Activated naive CD8-positive, alpha-beta T cell treated with anti-CD3 and anti-CD28 coated beads, Interleukin-2, amount 50 U/mL, for 16 hours (primary cell): Measurements from ENCODE around the gene NR2C2.
"Not testable (repeated sequence)": the region's sequence is repeated elsewhere in the genome, so short reads cannot be mapped to it uniquely, and the experiment has no call there.

Source experiments
- DNase-seq: peaks from one replicate; pipeline ENCODE4 v3.0.0-alpha.2; 2020; ENCODE audit warnings: low read depth, low spot score

Gene NR2C2

DNA sequence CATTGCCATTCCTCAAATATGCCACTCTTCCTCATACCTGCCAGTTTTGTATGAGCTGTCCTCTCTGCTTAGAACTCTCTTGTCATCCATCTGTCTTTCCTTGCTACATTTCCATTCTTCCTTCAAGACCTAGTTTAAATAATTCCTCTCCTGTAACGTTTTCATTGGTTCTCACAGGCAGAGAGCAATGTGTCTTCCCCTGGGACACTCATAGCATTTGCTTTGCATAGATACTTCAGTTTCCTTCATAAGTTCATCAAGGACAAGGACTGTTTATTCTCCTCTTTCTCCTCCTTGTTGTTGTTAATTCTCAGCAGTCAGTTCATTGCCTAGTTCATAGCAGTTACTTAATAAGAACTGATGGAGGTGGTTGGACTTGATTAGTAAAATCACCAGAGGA, 10.5 kb downstream of the NR2C2 start:
- DNase-seq = no peak

DNA sequence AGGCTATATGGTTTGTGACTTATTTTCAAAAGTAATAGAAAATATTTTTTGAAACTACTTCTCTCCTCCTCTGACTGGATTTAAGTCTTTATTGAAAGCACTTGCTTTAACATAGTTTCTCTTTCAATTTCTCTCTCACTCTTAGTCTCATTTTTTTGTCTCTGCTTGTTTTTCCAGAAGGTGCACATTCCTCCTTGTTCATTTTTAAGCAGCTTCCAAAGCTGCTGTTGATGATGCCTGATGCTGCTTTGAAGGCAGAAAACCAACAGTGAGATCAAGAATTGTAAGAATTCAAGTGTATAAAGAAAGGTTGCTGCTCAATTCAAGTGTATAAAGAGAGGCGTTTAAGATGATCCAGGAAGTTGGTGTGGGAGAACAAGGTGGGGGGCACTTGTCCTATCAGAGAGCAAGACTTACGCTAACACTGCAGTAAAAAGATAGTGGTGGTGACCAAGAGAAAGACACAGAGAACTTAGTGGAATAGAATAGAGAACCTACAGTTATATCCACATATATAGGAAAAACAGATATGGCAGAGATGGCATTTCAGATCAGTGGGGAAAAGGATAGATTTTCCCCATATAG, 12.1 kb downstream of the NR2C2 start:
- no peak for DNase-seq

DNA sequence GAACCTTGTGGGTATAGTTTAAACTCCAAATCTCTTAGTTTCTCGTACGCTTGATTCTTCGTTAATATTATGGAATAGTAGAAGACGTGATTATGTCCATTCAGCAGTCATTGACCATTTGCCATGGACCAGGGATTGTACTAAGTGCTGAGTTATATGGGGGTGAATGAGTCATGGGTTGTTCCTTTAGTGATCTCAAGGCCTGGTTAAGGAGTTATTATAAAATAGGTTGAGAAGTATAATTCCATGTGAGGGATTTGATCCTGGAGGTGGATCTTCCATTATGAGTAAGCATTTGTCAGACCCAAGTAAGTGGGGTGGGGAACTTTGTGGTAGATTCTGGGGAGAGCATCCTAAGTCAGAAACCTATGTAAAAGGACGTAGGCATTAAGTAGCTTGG, 15.4 kb downstream of the NR2C2 start:
- DNase-seq = no peak

DNA sequence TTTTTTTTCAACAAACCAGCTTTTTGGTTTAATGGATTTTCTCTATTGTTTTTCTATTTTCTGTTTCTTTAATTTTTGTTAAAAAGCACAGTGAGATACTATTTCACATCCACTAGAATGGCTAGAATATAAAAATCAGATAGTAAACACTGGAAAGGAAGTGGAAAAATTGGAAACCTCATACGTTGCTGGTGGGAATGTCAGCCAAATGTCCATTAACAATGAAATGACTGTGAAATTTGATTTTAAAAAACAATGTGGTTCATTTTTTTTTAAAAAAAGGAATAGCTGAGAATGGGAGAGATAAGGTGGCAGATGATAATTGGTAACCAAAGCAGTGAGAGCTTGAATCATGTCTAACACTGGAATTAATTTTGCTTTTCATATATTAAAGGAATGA, 19.9 kb downstream of the NR2C2 start:
- no peak for DNase-seq

DNA sequence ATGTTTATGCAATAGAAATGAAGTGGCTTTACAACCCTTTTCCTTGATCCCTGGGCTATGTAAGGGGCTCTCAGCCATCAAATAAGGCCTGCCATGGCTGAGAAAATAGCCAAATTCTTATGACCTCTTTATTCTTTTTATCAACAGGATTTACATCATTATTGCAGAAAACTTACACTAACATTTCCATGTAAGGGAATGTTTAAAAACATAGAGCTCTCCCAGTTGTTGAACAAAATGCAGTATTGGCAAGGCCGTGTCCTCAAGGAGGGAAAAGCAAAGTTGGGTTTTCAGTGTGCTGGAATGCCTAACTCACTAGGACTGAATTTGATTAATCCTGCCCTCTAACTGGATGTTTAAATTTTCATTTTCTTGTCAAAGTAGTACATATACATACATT, 22.3 kb downstream of the NR2C2 start:
- no peak for DNase-seq

DNA sequence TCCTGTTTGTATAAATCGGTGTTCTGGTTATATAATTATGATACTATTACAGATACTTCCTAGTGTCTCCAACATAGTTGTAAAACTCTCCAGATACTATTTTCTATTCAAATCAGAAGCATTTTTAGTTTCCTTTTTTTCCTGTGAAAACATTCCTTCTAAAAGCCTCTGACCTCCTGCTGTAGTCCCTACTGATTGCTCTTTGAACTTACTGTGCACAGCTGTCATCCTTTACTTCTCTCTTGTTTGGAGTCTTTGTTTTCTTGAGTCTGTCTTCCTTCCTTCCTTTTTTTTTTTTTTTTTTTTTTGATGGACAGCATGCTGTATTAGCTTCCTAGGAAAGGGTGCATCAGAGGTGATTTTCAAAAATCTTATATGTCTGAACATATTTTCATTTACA, 28.9 kb downstream of the NR2C2 start:
- no peak for DNase-seq

DNA sequence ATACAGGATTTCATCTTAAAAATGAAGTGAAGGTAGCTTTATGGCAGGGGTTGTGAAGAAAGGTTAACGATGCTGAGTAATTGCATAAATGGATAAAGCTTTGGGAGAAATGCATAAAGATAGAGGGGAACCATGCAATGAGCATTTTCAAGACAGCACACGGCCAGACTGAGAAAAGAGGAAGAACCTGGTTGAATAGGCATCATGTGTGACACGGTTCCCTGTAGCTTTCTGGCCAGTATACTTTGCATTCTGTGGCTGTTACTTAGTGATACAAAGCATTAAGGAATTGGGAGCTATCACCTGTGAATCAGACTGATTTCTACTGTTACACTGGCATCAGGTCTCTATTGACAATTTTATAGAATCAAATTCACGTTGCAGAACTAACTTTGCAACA, 33.3 kb downstream of the NR2C2 start:
- DNase-seq = no peak

DNA sequence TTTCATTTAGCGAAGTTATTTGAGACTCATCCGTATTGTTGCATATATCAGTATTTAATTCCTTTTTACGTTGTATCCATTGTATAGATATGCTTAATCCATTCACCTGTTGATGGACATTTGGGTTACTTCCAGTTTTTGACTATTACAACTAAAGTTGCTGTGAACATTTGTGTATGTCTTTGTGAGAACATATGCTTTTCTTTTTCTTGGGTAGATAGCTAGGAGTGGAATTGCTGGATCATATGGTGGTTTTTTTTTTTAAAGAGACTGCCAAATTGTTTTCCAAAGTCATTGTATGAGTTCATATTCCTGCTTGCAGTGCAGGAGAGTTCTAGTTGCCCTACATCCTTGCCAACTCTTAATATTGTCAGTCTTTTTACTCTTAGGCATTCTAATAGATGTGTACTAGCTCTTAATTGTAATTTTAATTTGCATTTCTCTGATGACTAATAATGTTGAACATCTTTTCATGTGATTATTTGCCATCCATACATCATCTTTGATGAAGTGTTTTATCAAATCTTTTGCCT, 37.3 kb downstream of the NR2C2 start:
- no peak for DNase-seq

DNA sequence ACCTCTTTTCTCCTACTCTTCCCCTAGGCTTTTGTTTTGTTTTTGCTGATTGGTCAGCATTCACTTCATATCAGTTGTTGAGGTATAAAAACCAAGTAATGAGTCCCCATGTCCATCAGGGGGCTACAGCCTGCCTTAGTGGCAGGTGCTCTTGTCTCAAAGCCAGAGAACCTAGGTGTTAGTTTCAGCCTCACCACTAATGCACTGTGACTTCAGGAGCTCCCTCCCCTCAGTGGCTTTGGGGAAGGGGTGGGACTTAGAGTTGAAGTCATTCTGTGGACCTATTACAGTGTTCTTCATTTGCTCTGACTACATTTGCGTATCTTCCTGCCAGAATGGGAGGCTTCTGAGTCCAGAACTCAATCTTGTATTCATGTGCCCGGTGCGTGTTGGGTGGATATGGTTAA, 41.6 kb downstream of the NR2C2 start:
- DNase-seq = peak; percentile 6

DNA sequence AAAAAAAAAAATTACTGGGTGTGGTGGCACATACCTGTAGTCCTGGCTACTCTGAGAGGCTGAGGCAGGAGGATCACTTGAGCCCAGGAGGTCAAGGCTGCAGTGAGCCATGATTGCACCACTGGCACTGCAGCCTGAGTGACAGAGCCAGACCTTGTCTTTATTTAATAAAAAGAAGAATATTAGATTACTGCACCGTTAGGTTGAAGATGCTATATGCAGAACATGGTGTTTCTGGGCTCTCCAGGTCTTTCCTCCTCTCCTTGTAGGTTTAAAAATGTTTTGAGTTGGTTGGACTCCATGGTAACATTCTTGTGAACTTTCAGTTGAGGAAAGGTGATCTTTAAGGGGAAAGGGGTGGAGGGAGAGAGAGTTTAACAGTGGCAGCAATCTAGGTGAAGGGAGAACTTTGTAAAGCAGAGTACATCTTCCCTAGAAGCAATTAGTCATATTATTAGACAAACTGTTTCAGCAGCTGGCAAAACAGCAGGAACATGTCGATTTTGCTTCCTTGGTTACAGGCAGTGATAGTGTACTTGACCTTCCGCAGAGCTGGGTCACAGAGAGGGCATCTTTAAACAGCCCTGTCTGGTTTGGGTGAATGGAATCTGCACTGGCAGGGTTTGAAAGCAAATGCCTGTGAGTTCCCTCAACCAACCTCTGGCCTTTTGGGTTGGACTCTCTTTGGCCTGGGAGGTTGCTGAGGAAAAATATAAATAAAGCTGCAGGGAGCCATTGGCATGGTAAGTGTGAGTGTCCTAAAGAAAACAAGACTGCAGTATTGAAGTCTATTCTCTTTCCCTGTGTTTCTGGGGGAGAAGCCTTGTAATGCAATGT, 42.8 kb downstream of the NR2C2 start:
- no peak for DNase-seq

DNA sequence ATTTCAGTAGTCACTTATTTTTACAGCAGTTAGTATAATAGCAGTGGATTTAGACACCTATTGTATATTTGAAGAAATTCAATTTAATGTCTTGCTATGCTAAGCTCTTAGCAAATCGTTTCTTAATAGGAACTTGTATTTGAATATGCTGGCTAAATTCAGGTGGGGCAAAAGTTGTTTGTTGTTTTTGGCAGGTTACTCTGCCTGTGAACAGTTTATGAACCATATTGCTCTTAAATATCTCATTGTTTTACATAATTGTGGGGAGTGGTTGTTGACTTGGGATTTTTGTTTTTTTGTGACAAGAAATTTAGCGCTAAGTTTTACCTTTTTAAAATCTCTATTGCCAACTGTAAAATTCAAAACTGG, 43.4 kb downstream of the NR2C2 start:
- no peak for DNase-seq

DNA sequence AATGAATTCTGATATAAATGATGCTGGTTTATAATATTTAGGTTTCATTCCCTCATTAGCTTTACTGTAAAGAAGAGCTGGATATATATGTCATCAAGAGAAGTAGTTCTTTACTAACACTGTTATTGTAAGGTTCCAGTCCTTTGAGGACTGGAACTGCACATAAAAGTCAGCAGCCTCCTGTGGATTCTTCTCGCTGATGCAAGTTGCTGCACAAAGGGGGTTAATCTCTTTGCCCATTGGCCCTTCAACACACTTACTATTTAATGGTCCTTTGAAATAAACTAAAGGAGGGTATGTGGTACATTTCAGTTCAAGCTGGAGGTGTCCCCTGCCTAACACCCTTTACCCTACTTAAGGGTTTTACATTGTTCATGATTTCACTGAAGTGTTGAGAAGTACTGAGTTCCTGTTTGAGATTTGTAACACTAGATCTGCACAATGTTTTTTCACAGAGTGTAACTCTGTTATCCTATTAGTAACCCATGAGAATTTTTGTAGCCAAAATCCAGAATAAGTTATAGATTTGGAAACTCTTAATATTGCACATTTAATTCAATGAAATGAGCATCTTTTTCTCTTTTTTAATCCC, 43.9 kb downstream of the NR2C2 start:
- no peak for DNase-seq

DNA sequence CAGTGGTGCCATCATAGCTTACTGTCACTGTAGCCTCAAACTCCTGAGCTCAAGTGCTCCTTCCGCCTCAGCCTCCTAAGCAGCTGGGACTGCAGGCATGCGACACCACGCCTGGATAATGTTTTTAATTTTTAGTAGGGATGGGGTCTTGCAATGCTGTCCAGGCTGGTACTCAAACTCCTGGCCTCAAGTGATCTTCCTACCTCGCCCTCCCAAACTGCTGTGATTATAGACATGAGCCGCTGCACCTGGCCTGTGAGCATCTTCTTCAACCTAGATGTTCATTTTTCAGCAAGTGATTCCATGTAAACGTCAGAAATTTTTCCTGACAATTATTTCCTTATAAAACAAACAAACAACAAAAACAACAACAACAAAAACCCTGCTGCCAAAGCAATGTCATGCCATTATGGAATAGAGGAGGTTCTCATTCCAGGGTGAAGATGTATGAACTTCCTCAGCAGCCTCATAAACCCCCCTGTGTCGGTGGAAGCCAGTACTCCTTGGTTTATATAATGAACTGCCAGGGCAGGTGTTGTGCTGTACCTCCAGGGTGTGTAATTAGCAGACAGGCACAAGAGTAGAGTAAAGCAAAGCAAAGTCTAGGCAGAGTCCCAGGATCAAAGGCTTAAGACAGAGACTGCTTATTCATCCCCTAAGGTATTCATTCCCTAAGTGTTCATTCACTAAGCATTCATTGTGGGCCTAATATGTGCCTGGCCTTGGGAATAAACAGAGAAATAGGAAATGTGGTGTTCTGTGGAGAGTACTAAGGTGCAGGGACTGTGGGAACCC, 44.6 kb downstream of the NR2C2 start:
- DNase-seq = no peak

DNA sequence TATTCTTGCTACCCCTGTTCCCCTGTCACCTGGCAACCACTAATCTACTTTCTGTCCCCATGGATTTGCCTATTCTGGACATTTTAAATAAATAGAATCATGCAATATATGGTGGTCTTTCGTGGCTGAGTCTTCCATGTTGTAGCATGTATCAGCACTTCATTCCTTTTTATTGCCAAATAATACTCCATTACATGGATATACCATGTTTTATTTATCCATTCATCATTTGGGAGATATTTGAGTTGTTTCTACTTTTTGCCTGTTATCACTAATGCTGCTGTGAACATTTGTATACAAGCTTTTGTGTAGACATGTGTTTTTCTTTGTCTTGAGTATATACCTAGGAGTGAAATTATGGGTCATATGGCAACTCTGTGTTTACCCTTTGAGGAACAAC, 50.6 kb downstream of the NR2C2 start:
- no peak for DNase-seq

DNA sequence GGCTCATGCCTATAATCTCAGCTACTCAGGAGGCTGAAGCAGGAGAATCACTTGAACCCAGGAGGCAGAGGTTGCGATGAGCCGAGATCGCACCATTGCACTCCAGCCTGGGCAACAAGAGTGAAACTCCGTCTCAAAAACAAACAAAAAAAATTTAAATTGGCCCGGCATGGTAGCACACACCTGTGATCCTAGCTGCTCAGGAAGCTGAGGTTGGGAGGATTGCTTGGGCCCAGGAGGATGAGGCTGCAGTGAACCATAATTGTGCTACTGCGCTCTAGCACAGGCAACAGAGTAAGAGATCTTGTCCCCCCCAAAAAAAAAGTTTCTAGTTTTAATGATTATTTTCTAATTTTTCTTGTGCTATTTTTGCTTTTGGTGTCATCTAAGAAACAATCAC, 51.8 kb downstream of the NR2C2 start:
- not testable (repeated sequence) for DNase-seq

DNA sequence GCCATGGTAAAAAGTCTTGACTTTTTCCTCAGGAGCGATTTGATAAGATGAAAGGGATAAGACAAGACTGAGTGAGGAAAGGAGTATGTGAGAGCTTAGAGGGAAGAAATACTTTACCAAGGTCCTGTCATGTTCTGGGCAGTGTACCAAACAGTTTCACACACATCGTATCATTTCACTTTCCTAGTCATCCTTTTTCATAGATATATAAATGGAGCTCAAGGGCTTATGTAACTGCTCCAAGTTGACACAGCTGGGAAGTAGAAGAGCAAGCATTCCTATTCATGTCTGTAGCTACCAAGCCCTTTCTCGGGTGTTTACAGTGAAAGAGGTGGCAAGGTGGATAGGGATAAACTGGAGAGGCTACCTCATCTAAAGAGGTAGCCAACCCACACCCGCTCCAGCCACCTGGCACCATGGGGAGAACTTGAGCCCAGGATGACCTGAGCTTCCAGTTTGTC, 60.3 kb downstream of the NR2C2 start:
- DNase-seq = no peak

DNA sequence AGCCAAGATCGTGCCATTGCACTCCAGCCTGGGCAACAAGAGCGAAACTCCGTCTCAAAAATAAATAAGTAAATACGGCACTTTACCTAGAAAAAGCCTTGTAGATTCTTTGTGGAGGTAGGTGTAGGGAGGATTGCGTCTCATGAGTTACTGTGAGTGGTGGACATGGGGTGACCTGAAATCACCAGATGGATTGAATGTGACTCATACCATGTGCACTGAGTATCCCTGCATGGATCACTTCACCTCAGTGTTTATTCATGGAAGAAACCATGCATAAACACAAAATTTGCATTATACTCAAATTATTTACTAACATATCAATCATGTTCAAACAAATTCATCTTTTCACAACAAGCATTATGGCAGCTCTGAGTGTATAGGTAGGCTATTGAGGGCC, 61.8 kb downstream of the NR2C2 start:
- no peak for DNase-seq

DNA sequence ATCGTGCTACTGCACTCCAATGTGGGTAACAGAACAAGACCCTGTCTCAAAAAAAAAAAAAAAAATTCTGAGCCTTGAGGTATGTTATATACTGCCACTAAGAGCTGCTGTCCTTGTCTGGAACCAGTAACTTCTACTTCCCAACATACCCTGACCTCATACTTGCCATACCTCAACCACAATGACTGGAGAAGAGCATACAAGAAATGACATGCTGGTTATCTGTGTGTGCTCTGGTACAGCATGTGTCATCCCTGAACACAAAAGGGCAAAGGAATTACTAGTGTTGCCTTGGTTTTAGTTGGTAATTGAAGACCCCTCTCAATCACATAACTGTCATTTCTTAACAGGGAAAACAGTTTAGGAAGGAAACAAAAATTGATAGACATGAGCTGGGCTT, 63.3 kb downstream of the NR2C2 start:
- DNase-seq = no peak

DNA sequence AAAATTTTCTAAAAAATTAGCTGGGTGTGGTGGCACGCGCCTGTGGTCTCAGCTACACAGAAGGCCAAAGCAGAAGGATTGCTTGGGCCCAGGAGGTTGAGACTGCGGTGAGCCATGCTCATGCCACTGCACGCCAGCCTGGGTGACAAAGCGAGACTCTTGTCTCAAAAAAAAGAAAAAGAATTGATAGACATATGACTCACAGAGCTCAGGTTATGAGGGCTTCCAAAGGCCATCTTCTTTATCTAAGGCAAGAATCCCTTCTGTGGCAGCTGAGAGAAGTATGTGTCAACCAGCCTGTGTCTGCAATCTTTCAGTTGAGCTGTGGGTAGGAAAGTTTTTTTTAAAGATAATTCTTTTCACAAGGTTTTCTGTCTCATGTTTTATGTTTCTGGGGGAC, 63.8 kb downstream of the NR2C2 start:
- DNase-seq = no peak

DNA sequence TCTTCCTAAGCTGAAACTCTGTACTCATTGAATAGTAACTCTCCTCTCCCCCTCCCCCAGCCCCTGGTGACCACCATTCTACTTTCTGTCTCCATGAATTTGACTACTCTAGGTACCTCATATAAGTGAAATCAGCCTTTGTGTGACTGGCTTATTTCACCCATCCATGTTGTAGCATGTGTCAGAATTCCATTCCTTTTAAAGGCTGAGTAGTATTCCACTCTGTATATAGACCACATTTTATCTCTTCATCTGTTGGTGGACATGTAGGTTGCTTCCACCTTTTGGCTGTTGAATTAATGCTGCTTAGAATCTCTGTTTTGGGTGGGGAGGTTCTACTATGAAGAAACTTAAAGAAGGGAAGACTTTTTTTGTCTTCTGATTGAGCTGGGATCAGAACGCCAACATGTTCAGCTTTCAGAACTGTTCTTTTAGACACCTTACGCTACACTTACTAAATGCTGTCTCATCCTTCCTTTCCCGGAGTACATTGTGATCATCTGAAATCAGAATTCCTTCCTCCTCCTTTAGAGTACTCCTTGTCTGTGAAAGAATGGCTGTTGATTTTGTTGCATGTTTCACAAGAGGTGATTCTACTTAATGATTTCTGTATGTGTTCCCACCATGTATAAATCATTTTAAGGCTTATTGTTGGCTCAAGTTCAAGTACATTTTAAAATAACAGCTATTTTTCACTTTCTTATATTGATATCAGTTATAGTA, 67.4 kb downstream of the NR2C2 start:
- DNase-seq = no peak

DNA sequence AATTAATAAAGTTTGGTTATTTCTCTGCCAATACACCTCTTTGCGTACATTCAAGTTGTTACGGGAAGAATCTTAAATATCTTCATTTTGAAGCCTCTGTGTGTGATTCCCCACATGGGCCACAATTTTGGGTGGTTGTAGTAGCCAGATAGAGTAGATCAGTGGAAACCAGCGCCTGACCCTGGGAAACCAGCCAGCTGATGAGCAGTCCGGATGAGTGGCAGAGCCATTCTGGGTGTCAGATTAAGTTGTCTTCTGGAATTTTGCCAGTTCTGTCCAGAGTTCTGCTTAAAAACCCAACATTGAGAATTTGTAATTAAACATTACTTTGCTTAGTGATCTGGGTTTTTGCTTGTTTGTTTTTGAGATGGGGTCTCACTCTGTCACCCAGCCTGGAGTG, 68.1 kb downstream of the NR2C2 start:
- no peak for DNase-seq
